GM23338 (cell line): Measurements from ENCODE around the gene FKBP1A. TPM values are rescaled to one million over a fixed set of nuclear protein-coding genes. Genes with fewer than 3 reads are reported as not detected.
"Not testable (repeated sequence)": the region's sequence is repeated elsewhere in the genome, so short reads cannot be mapped to it uniquely, and the experiment has no call there.

ENCODE experiments used
- ATAC-seq: fragments of 200-7000 bp; cut with Tn5 transposase; 3 replicates; pipeline ENCODE4 v1.9.1; 2020
- DNase-seq: peaks from one replicate; pipeline ENCODE4 v3.0.0-alpha.2; 2015; ENCODE audit warnings: low spot score
- H2AFZ ChIP-seq: fragments of 200-600 bp; sonication (generic); 2 replicates; pipeline ENCODE4 v1.8.0; 2016; ENCODE audit warnings: antibody characterized with exemption, mild to moderate bottlenecking, moderate library complexity
- H3F3A ChIP-seq: fragments of 200-600 bp; sonication (generic); replicated peaks from 2 replicates; pipeline ENCODE4 v1.8.0; 2017; ENCODE audit warnings: antibody characterized with exemption, mixed run types, low read depth
- H3K27ac ChIP-seq: fragments of 200-600 bp; sonication (generic); 2 replicates; pipeline ENCODE4 v1.6.1; 2016; ENCODE audit warnings: low read depth
- H3K27me3 ChIP-seq: fragments of 200-600 bp; sonication (generic); 2 replicates; pipeline ENCODE4 v1.8.0; 2016; ENCODE audit warnings: mild to moderate bottlenecking, mixed run types, moderate library complexity; ENCODE audit not compliant: insufficient read depth
- H3K36me3 ChIP-seq: fragments of 200-600 bp; sonication (generic); 2 replicates; pipeline ENCODE4 v1.8.0; 2016; ENCODE audit warnings: mild to moderate bottlenecking; ENCODE audit not compliant: insufficient read depth
- H3K4me1 ChIP-seq: fragments of 200-600 bp; sonication (generic); 2 replicates; pipeline ENCODE4 v1.8.0; 2016; ENCODE audit warnings: mild to moderate bottlenecking, moderate library complexity; ENCODE audit not compliant: insufficient read depth
- H3K4me2 ChIP-seq: fragments of 200-600 bp; sonication (generic); 2 replicates; pipeline ENCODE4 v1.7.1; 2017; ENCODE audit warnings: mixed run types
- H3K4me3 ChIP-seq: fragments of 200-600 bp; sonication (generic); 2 replicates; pipeline ENCODE4 v1.6.1; 2016; ENCODE audit warnings: mixed run types
- H3K79me2 ChIP-seq: fragments of 200-600 bp; sonication (generic); replicated peaks from 2 replicates; pipeline ENCODE4 v1.8.0; 2017; ENCODE audit warnings: mild to moderate bottlenecking; ENCODE audit not compliant: insufficient read depth
- H3K9me2 ChIP-seq: fragments of 200-600 bp; sonication (generic); 2 replicates; pipeline ENCODE4 v1.8.0; 2017; ENCODE audit not compliant: insufficient read depth
- H4K20me1 ChIP-seq: fragments of 200-600 bp; sonication (generic); replicated peaks from 2 replicates; pipeline ENCODE4 v1.8.0; 2017; ENCODE audit warnings: mild to moderate bottlenecking; ENCODE audit not compliant: insufficient read depth
- H3K27ac Mint-ChIP-seq: 2 replicates; pipeline ENCODE4 v1.8.0; 2020; ENCODE audit warnings: inconsistent platforms, mild to moderate bottlenecking, moderate library complexity, mixed read lengths
- H3K27me3 Mint-ChIP-seq: 3 replicates; pipeline ENCODE4 v1.8.0; 2022; ENCODE audit warnings: low read depth, mild to moderate bottlenecking, moderate library complexity, mixed read lengths, inconsistent platforms; ENCODE audit not compliant: insufficient read depth, poor library complexity
- H3K36me3 Mint-ChIP-seq: 3 replicates; pipeline ENCODE4 v1.8.0; 2021; ENCODE audit warnings: low read depth, mild to moderate bottlenecking, inconsistent platforms, moderate library complexity, mixed read lengths
- H3K4me1 Mint-ChIP-seq: 3 replicates; pipeline ENCODE4 v1.8.0; 2020; ENCODE audit warnings: mild to moderate bottlenecking, inconsistent platforms, mixed read lengths
- H3K4me3 Mint-ChIP-seq: 3 replicates; pipeline ENCODE4 v1.8.0; 2021; ENCODE audit warnings: moderate library complexity, mild to moderate bottlenecking, inconsistent platforms, mixed read lengths
- H3K9me3 Mint-ChIP-seq: 3 replicates; pipeline ENCODE4 v1.8.0; 2020; ENCODE audit warnings: moderate library complexity, mild to moderate bottlenecking, inconsistent platforms, mixed read lengths
- CREB1 ChIP-seq: fragments of 250-450 bp; sonication (Bioruptor Pico); IDR thresholded peaks from 2 replicates; pipeline ENCODE4 v1.5.0; 2020; ENCODE audit warnings: low read depth, mild to moderate bottlenecking, moderate library complexity
- CTCF ChIP-seq, 2 experiments: fragments of 200-600 bp in 1 of 2; sonication (generic) in 1 of 2; conservative IDR thresholded peaks; 2 replicates each; pipeline versions ENCODE4 v1.5.1 to v1.6.1; 2016 to 2017; ENCODE audit warnings: antibody characterized with exemption in 2 of 2, low read depth in 2 of 2, mild to moderate bottlenecking in 2 of 2, moderate library complexity in 1 of 2
- ETS1 ChIP-seq: IDR thresholded peaks from 2 replicates; pipeline ENCODE4 v1.6.1; 2016; ENCODE audit warnings: antibody characterized with exemption
- EZH2 ChIP-seq: fragments of 200-600 bp; sonication (generic); IDR thresholded peaks from one replicate; pipeline ENCODE4 v1.8.0; 2017; ENCODE audit warnings: antibody characterized with exemption, mild to moderate bottlenecking, low read depth; ENCODE audit not compliant: unreplicated experiment
- EZH2phosphoT487 ChIP-seq: fragments of 200-600 bp; sonication (generic); IDR thresholded peaks from one replicate; pipeline ENCODE4 v1.8.1; 2018; ENCODE audit warnings: antibody characterized with exemption; ENCODE audit not compliant: unreplicated experiment
- JUNB ChIP-seq: IDR thresholded peaks from one replicate; pipeline ENCODE4 v1.6.1; 2016; ENCODE audit warnings: antibody characterized with exemption; ENCODE audit not compliant: unreplicated experiment
- NANOG ChIP-seq: IDR thresholded peaks from 2 replicates; pipeline ENCODE4 v1.6.1; 2016; ENCODE audit warnings: antibody characterized with exemption, borderline replicate concordance
- STAT1 ChIP-seq: IDR thresholded peaks from one replicate; pipeline ENCODE4 v1.6.1; 2016; ENCODE audit warnings: antibody characterized with exemption; ENCODE audit not compliant: unreplicated experiment
- ZNF114 ChIP-seq: fragments of 250-450 bp; sonication (Bioruptor Pico); IDR thresholded peaks from 2 replicates; pipeline ENCODE4 v1.5.0; 2020; ENCODE audit warnings: mild to moderate bottlenecking, moderate library complexity
- ZNF331 ChIP-seq: fragments of 250-450 bp; sonication (Bioruptor Pico); IDR thresholded peaks from 2 replicates; pipeline ENCODE4 v1.5.0; 2020; ENCODE audit warnings: low read depth, mild to moderate bottlenecking, moderate library complexity
- polyA plus RNA-seq: library from polyadenylated mRNA; unstranded; fragments of >200 nt; fragmentation: Nextera tagmentation; extraction: Ambion mirVana; gene quantifications from 2 replicates; pipeline ENCODE4 v1.2.1, GENCODE V29; 2016
- total RNA-seq: library from RNA; depleted of rRNA; stranded (reverse); fragments of >200 nt; shearing (Covaris generic); gene quantifications from 2 replicates; pipeline ENCODE4 v1.2.3, GENCODE V29; 2014

Gene FKBP1A
- total and polyA plus RNA-seq, 2 experiments from 2014 or later: 171 to 350 TPM

- H3K27ac ChIP-seq, H4K20me1 ChIP-seq, H3K4me3 Mint-ChIP-seq, H3K27me3 Mint-ChIP-seq, H3K36me3 Mint-ChIP-seq, H3K4me1 Mint-ChIP-seq, ATAC-seq, H3K4me3 ChIP-seq, H3K36me3 ChIP-seq, H3K4me1 ChIP-seq, DNase-seq, H2AFZ ChIP-seq, H3K27me3 ChIP-seq, H3K9me2 ChIP-seq, H3K4me2 ChIP-seq, H3K79me2 ChIP-seq, H3K27ac Mint-ChIP-seq, H3F3A ChIP-seq: not testable (repeated sequence)
- peak in 1 of 2 experiments; percentile 39; a peak in 1 of 4 replicates for TF ChIP-seq CTCF (conservative IDR thresholded peaks at IDR 0.05; ENCODE audit: low read depth in 2 of 2)
- H3K9me3 Mint-ChIP-seq: peaks cover 13% of the 10 kb centered on the region; the same call in 2 of the 3 replicates
Observed at GRCh38 chr20:1343446-1344124, 49.3 kb downstream of the FKBP1A start.

- Histone ChIP-seq H3K4me2 (no peak overlapping the region), H3F3A (no peaks in the 10 kb centered on the region), H2AFZ (no peak overlapping the region), H3K27me3 (no peaks in the 10 kb centered on the region; the same call in 1 of the 2 replicates), H3K79me2 (no peaks in the 10 kb centered on the region), H3K36me3 (no peaks in the 10 kb centered on the region), H4K20me1 (peaks cover 5% of the 10 kb centered on the region; the same call in 1 of the 2 replicates), H3K4me3 (no peak overlapping the region), H3K4me1 (no peaks in the 10 kb centered on the region), H3K27ac (no peak overlapping the region), H3K9me2 (no peaks in the 10 kb centered on the region)
- H3K27me3 Mint-ChIP-seq: peaks cover 5% of the 10 kb centered on the region
- TF ChIP-seq ZNF331 (CRISPR knock-in tag): no peak
- TF ChIP-seq EZH2phosphoT487: no peak
- TF ChIP-seq CREB1 (CRISPR knock-in tag): no peak
- TF ChIP-seq STAT1: no peak
- TF ChIP-seq JUNB: no peak
- ATAC-seq (no peak), DNase-seq (no peak)
- no peaks in the 10 kb centered on the region; the same call in 2 of the 3 replicates for H3K9me3 Mint-ChIP-seq
- H3K27ac Mint-ChIP-seq: no peak overlapping the region
- peaks cover 3% of the 10 kb centered on the region; the same call in 1 of the 3 replicates for H3K36me3 Mint-ChIP-seq
- no peak overlapping the region for H3K4me3 Mint-ChIP-seq
- H3K4me1 Mint-ChIP-seq: peaks cover 5% of the 10 kb centered on the region
Observed at GRCh38 chr20:1341561-1342265, 51.1 kb downstream of the FKBP1A start.

DNA sequence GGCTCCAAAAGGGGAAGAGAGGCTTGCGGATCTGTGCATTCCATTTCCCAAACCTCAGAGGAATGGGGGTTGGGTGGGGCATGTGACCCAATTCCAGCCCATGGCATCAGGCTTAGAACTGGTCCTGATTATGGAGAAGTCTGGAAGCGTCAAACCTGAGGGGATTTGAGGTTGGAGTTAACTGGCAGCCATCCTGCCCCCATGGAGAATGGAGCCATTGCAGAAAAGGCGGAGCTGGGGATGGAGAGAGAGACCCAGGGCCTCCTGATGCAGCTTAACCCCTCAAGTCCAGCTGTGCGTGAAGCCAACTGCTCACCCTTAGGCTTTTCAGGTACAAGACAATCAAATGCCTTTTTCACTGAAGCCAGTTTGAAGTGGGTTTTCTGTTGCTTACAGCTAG, 54.1 kb downstream of the FKBP1A start:
- ATAC-seq (no peak), DNase-seq (no peak)
- Mint-ChIP-seq H3K27ac (no peak overlapping the region), H3K27me3 (peaks cover 11% of the 10 kb centered on the region), H3K9me3 (no peaks in the 10 kb centered on the region), H3K4me1 (peaks cover 16% of the 10 kb centered on the region), H3K36me3 (peaks cover 6% of the 10 kb centered on the region; the same call in 1 of the 3 replicates), H3K4me3 (no peak overlapping the region)
- Histone ChIP-seq H4K20me1 (peaks cover 15% of the 10 kb centered on the region), H3K4me2 (no peak overlapping the region), H3K4me1 (no peaks in the 10 kb centered on the region), H3K36me3 (no peaks in the 10 kb centered on the region), H3K79me2 (no peaks in the 10 kb centered on the region), H3F3A (no peaks in the 10 kb centered on the region), H3K27me3 (no peaks in the 10 kb centered on the region; the same call in 1 of the 2 replicates), H2AFZ (no peak overlapping the region), H3K27ac (no peak overlapping the region), H3K9me2 (no peaks in the 10 kb centered on the region), H3K4me3 (no peak overlapping the region)
- TF ChIP-seq ETS1 (no peak), ZNF114 (CRISPR knock-in tag) (no peak), JUNB (no peak), EZH2 (no peak), NANOG (no peak)
